Omental fat pad (tissue), 4 donors: ENCODE data around the gene MRGPRG. TPM values are rescaled to one million over a fixed set of nuclear protein-coding genes. Genes with fewer than 3 reads are reported as not detected.

Experiments
- ATAC-seq: fragments of 150-250 bp; one replicate; pipeline ENCODE4 v1.9.1; 2016; ENCODE audit warnings: mild to moderate bottlenecking, moderate library complexity; ENCODE audit not compliant: low FRiP score
- DNase-seq: peaks from one replicate; pipeline ENCODE4 v3.0.0-alpha.2; 2019; ENCODE audit warnings: low spot score
- total RNA-seq, 4 donors: library from RNA; depleted of rRNA; stranded (reverse); fragments of >200 nt; gene quantifications; one replicate each; pipeline ENCODE4 v1.1.0, GENCODE V29; 2016
- TF ChIP-seq, protein P1 (sequence below), 3 donors: fragments of 450-650 bp; IDR thresholded peaks; one replicate each; pipeline ENCODE4 v1.5.1; 2016 to 2017; ENCODE audit warnings: antibody characterized with exemption in 3 of 3, mild to moderate bottlenecking in 3 of 3, moderate library complexity in 2 of 3

MRGPRG gene
- total RNA-seq, 4 donors from 2014 or later: not detected

DNA sequence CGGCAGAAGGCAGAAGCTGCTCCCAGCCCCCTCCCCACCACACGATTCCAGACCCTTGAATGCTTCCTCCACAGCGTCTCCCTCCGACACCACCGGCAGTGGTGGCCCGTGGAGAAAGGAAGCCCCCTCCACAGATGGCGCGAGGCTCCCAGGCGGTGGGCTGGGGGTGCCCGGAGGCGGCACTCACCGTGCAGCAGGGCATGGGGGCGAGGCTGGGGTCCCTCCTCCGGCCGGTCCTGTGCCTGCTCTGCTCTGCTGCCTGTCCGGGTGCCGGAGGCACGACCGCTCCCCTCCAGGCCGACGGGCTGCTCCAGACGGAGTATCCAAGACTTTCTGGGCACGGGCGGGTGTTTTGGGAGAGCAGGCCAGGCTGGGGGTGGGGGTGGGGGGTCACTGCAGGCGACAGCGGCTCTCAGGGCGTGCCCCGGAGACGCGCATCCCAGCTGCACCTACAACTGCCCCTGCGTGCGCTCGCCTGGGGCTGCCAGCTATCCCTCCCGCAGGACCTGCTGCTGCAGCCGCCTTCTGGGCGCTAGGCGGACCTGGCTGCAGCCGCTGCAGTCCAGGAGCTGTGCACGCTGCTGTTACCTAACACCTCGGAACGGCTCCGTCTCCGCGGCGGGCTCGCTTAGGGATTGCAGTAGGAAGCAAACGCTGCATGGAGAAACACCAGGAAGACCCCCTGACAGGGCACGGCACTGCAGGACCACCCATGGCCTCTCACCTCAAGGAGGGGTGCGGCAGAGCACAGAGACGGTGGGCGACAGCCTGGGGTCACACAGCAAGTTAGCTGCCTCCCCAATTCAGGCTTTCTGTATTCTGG, 15.2 kb downstream of the MRGPRG start:
- ATAC-seq (no peak), DNase-seq (no peak)
- TF ChIP-seq, protein P1, sequence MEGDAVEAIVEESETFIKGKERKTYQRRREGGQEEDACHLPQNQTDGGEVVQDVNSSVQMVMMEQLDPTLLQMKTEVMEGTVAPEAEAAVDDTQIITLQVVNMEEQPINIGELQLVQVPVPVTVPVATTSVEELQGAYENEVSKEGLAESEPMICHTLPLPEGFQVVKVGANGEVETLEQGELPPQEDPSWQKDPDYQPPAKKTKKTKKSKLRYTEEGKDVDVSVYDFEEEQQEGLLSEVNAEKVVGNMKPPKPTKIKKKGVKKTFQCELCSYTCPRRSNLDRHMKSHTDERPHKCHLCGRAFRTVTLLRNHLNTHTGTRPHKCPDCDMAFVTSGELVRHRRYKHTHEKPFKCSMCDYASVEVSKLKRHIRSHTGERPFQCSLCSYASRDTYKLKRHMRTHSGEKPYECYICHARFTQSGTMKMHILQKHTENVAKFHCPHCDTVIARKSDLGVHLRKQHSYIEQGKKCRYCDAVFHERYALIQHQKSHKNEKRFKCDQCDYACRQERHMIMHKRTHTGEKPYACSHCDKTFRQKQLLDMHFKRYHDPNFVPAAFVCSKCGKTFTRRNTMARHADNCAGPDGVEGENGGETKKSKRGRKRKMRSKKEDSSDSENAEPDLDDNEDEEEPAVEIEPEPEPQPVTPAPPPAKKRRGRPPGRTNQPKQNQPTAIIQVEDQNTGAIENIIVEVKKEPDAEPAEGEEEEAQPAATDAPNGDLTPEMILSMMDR (IDR thresholded peaks at IDR 0.05): no peak

DNA sequence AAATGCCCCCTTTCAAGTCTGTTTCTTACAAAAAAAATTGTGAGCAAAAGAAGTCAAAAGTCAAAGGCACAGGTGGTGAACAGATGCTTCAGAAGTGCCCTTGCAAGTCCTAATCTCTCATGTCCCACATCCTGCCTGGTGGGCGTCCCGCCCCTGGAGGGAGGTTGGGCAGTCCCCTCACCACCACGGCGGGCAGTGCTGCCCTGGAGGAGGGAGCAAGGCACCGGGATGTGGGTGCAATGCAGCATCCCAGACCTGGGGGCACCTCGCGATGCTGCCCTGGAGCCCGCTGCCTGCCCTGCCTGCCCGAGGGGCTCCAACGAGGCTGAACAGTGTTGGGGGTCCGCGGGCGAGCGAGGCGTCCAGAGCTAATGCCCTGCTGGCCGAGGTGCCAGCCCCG, 15.9 kb downstream of the MRGPRG start:
- no peak for ATAC-seq
- TF ChIP-seq, protein P1 (IDR thresholded peaks at IDR 0.05): no peak
- no peak for DNase-seq

DNA sequence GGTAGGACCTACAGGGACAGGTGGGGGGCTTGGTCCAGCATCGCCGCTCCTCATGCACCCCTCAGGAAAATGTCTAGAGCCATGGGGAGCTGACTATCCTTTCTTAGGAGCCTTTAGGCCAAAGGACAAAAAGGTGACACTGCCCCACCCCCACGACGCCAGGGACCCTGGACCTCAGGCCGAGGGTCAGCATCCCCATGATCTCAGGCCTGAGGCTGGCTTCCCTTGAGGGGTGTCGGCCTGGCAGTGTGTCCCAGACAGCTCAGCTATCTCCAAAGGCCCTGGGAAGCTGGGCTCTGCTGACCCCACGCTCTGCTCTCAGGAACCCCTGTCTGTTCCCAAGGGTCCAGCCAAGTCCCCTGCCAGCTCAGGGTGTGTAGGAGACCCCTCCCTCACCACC, 16.3 kb downstream of the MRGPRG start:
- no peak for ATAC-seq
- TF ChIP-seq, protein P1 (IDR thresholded peaks at IDR 0.05): no peak

DNA sequence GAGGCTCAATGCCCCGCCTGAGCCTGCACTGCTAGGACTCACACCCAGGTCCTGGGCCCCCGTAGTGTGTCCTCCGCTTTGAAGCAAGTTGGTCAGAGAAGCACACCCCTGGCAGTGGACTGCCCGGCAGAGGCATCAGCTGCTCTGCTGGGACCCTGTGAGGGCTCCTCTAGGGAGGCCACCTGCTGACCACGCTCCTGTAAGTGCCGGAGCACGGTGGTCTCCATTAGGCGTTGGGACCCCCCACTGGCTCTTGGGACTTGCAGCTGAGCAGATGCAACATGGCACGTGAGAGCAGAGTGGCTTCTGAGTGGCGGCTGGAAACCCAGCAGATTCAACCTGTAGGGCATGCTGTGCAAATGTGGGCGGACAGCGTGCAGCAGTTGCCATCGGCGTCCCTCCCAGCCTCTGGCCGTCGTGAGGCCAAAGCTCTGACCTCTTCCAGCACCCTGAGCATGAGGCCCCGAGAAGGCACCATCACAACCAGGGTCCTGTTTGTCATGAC, 16.9 kb downstream of the MRGPRG start:
- ATAC-seq (no peak), DNase-seq (no peak)
- TF ChIP-seq, protein P1 (IDR thresholded peaks at IDR 0.05): no peak

More for the DNA sequence above, 16.3 kb downstream of the MRGPRG start:
- no peak for DNase-seq

DNA sequence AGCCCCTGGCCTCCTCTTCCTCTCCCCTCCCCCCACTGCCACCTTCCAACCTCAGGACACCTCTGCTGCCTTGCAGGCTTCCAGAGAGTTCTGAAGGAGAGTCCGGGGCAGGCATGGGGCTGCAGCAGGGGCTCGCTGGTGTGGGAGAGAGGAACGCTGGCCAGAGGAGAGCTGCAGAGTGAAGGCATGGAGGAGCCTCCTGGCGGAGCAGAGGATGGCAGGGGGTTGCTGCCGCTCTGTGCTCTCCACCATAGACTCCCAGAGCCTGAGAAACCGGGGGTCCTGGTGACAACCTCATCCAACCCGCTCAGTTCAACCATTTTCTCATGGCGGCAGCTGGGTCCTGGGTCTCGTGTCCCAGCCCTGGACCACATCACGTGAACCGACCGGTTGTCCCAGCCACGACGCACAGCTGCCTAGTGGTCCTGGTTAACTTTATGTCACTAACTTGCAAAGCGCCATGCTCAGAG, 17.5 kb downstream of the MRGPRG start:
- ATAC-seq: no peak
- TF ChIP-seq, protein P1 (IDR thresholded peaks at IDR 0.05): no peak
- DNase-seq: no peak

DNA sequence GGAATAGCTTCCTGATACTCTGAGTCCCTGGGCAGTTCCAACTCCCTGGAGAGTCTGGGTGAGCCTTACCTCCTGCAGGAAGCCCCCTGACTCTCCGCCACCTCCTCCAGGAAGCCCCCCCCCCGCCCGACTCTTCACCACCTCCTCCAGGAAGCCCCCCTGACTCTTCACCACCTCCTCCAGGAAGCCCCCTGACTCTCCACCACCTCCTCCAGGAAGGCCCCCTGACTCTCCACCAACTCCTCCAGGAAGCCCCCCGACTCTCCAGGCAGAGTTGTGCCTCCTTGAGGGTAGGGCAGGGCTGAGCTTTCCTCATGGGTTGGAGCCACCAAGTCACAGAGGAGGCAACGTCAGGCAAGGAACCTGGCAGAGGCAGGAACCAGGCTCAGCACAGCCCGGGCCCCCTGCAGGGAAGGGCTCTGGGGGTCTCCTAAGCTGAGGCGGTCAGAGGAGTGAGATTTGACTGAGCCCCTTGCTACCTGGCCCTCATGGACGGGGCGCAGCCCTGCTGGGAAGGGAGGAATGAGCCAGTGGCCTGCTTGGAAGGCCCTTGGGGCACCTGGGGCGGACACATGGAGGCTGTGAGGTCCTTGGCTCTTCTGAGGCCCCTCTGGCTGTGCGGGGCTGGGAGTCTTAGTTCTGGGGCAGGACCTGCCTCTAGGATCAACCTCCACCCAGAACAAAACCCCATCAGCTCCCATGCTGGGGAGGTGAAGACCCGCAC, 18.1 kb downstream of the MRGPRG start:
- TF ChIP-seq, protein P1 (IDR thresholded peaks at IDR 0.05): no peak
- ATAC-seq (no peak), DNase-seq (no peak)
